ENCODE measurements around the gene KRTAP10-12.

DNA sequence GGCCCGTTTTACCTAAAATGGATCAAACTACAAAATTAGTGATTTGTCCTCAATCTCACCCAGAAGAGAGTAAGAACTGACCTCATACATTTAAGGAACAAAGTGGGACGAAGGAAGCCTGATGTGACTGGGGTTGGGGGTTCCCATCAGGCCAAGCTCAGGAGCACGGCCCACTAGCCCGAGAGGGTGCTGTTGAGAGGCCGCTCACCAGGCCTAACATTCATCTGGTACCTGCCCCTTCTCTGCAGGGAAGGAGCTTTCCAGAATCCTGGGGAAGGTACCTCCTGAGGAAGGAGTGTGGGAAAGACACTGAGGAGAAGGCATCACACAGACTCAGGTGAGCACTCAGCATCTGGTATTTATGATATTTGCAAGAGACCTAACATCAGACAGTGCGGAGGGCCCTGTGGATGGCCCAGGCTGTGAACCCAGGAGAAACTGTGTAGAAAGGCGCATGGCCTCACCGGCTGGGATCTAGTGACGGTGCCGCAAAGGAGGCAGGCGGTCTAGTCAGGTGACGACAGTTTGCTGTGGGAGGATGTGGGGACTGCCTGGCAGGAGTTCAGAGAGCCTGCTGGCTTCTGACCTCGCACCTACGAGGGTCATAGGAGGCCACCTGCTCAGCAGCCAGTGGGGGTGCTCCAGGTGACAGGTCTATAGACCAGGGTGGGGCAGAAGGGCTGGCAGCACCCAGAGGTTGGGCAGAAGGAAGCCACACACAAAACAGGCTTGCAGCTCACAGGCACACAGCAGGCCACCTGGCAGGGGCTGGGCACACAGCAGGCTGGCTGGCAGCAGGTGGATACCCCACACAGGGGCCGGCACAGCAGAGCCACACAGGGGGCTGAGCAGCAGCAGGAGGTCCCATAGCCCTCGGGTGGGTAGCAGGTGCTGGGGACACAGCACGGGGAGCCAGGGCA, 43.1 kb upstream of the KRTAP10-12 start:
- TF ChIP-seq EP300 (IDR thresholded peaks at IDR 0.05; ENCODE audit: borderline replicate concordance) = no peak
- TF ChIP-seq CREB1 (IDR thresholded peaks at IDR 0.05; ENCODE audit: low read depth) = no peak
- TF ChIP-seq RAD21 (IDR thresholded peaks at IDR 0.05; ENCODE audit: low read depth) = no peak
- TF ChIP-seq TCF12 (IDR thresholded peaks at IDR 0.05; ENCODE audit: low read depth) = no peak
- TF ChIP-seq, protein P1, sequence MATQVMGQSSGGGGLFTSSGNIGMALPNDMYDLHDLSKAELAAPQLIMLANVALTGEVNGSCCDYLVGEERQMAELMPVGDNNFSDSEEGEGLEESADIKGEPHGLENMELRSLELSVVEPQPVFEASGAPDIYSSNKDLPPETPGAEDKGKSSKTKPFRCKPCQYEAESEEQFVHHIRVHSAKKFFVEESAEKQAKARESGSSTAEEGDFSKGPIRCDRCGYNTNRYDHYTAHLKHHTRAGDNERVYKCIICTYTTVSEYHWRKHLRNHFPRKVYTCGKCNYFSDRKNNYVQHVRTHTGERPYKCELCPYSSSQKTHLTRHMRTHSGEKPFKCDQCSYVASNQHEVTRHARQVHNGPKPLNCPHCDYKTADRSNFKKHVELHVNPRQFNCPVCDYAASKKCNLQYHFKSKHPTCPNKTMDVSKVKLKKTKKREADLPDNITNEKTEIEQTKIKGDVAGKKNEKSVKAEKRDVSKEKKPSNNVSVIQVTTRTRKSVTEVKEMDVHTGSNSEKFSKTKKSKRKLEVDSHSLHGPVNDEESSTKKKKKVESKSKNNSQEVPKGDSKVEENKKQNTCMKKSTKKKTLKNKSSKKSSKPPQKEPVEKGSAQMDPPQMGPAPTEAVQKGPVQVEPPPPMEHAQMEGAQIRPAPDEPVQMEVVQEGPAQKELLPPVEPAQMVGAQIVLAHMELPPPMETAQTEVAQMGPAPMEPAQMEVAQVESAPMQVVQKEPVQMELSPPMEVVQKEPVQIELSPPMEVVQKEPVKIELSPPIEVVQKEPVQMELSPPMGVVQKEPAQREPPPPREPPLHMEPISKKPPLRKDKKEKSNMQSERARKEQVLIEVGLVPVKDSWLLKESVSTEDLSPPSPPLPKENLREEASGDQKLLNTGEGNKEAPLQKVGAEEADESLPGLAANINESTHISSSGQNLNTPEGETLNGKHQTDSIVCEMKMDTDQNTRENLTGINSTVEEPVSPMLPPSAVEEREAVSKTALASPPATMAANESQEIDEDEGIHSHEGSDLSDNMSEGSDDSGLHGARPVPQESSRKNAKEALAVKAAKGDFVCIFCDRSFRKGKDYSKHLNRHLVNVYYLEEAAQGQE (IDR thresholded peaks at IDR 0.05; ENCODE audit: low read depth) = no peak
- TF ChIP-seq, protein P2, sequence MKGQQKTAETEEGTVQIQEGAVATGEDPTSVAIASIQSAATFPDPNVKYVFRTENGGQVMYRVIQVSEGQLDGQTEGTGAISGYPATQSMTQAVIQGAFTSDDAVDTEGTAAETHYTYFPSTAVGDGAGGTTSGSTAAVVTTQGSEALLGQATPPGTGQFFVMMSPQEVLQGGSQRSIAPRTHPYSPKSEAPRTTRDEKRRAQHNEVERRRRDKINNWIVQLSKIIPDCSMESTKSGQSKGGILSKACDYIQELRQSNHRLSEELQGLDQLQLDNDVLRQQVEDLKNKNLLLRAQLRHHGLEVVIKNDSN (IDR thresholded peaks at IDR 0.05) = no peak
- TF ChIP-seq TAF1 (IDR thresholded peaks at IDR 0.05; ENCODE audit: low read depth) = no peak
- no peak for TF ChIP-seq NFIC (IDR thresholded peaks at IDR 0.05)
- no peak for TF ChIP-seq TEAD4 (IDR thresholded peaks at IDR 0.05)
- no peak for TF ChIP-seq CEBPB (IDR thresholded peaks at IDR 0.05)
- TF ChIP-seq YY1 (IDR thresholded peaks at IDR 0.05; ENCODE audit: low read depth) = no peak
- TF ChIP-seq, protein P3, sequence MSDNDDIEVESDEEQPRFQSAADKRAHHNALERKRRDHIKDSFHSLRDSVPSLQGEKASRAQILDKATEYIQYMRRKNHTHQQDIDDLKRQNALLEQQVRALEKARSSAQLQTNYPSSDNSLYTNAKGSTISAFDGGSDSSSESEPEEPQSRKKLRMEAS (IDR thresholded peaks at IDR 0.05) = no peak

All from Ishikawa (cell line).